PC-3 (cell line): Measurements from ENCODE around the gene MRPL4.

Source experiments
- EZH2 ChIP-seq: fragments of 300-600 bp; sonication (generic); IDR thresholded peaks from one replicate; pipeline ENCODE4 v1.6.1; 2017; ENCODE audit warnings: antibody characterized with exemption, mild to moderate bottlenecking, low read length; ENCODE audit not compliant: unreplicated experiment
- EZH2phosphoT487 ChIP-seq: fragments of 300-600 bp; sonication (generic); IDR thresholded peaks from 2 replicates; pipeline ENCODE4 v1.6.1; 2018; ENCODE audit warnings: mild to moderate bottlenecking, antibody characterized with exemption, low read length, borderline replicate concordance
- TF ChIP-seq, protein P1 (sequence below): fragments of 300-600 bp; sonication (generic); conservative IDR thresholded peaks from 2 replicates; pipeline ENCODE4 v1.5.1; 2017; ENCODE audit warnings: antibody characterized with exemption, low read depth, mild to moderate bottlenecking, low read length

DNA sequence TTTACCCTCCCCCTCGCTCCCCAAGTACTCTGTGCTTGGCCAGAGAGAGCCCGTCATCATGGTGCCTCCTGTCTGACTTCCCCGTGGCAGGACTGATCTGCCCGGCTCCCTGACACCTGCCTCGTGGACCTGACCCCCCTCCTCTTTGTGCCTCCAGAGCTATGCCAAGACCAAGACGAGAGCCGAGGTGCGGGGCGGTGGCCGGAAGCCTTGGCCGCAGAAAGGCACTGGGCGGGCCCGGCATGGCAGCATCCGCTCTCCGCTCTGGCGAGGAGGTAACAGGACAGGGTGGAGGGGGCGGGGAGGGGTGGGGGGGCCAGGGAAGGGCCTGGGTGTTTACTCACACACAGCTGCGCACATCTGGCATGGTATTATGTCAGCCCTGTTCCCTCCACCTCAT is 4.5 kb downstream of the MRPL4 start:
- TF ChIP-seq, protein P1, sequence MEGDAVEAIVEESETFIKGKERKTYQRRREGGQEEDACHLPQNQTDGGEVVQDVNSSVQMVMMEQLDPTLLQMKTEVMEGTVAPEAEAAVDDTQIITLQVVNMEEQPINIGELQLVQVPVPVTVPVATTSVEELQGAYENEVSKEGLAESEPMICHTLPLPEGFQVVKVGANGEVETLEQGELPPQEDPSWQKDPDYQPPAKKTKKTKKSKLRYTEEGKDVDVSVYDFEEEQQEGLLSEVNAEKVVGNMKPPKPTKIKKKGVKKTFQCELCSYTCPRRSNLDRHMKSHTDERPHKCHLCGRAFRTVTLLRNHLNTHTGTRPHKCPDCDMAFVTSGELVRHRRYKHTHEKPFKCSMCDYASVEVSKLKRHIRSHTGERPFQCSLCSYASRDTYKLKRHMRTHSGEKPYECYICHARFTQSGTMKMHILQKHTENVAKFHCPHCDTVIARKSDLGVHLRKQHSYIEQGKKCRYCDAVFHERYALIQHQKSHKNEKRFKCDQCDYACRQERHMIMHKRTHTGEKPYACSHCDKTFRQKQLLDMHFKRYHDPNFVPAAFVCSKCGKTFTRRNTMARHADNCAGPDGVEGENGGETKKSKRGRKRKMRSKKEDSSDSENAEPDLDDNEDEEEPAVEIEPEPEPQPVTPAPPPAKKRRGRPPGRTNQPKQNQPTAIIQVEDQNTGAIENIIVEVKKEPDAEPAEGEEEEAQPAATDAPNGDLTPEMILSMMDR: no peak
- TF ChIP-seq EZH2 (no peak), EZH2phosphoT487 (no peak)
